ENCODE data around the gene GPN1.
"Not testable (repeated sequence)": the region's sequence is repeated elsewhere in the genome, so short reads cannot be mapped to it uniquely, and the experiment has no call there.

GPN1 gene

GRCh38 chr2:27628767-27629709, at the start of gene GPN1, which contains the start of gene CCDC121:
Gene GPN1 (plus strand): TSS chr2:27629050. CDS start chr2:27629059, 9 bp downstream.
Gene CCDC121 (minus strand): TSS chr2:27629012. CDS start chr2:27627799, 1,213 bp downstream.
- peak; percentile 94 for DNase-seq (ENCODE audit: low spot score)

- DNase-seq (ENCODE audit: low spot score): no peak
Measured at GRCh38 chr2:27581417-27582128, 47.3 kb upstream of the GPN1 start.

GRCh38 chr2:27582129-27582694, 46.6 kb upstream of the GPN1 start:
- DNase-seq (ENCODE audit: low spot score): no peak

GRCh38 chr2:27582695-27583389, 46.0 kb upstream of the GPN1 start, which contains the start of gene ZNF512:
Gene ZNF512 (plus strand): TSS chr2:27583042. CDS start chr2:27583113, 71 bp downstream.
- DNase-seq (ENCODE audit: low spot score): peak; percentile 92

- no peak for DNase-seq (ENCODE audit: low spot score)
Measured at GRCh38 chr2:27583390-27583915, 45.4 kb upstream of the GPN1 start.

- DNase-seq (ENCODE audit: low spot score): no peak
Measured at GRCh38 chr2:27584597-27584996, 44.3 kb upstream of the GPN1 start.

- DNase-seq (ENCODE audit: low spot score): no peak
Measured at GRCh38 chr2:27587025-27587424, 41.8 kb upstream of the GPN1 start.

GRCh38 chr2:27588308-27588707, 40.5 kb upstream of the GPN1 start:
- no peak for DNase-seq (ENCODE audit: low spot score)

- no peak for DNase-seq (ENCODE audit: low spot score)
Measured at GRCh38 chr2:27591745-27592144, 37.1 kb upstream of the GPN1 start.

- DNase-seq (ENCODE audit: low spot score): no peak
Measured at GRCh38 chr2:27593240-27593639, 35.6 kb upstream of the GPN1 start.

- not testable (repeated sequence) for DNase-seq (ENCODE audit: low spot score)
Measured at GRCh38 chr2:27594020-27594703, 34.7 kb upstream of the GPN1 start.

GRCh38 chr2:27595412-27595811, 33.4 kb upstream of the GPN1 start:
- not testable (repeated sequence) for DNase-seq (ENCODE audit: low spot score)

GRCh38 chr2:27596627-27597026, 32.2 kb upstream of the GPN1 start:
- DNase-seq (ENCODE audit: low spot score): no peak

- no peak for DNase-seq (ENCODE audit: low spot score)
Measured at GRCh38 chr2:27606611-27607010, 22.2 kb upstream of the GPN1 start.

GRCh38 chr2:27613985-27614384, 14.9 kb upstream of the GPN1 start:
- DNase-seq (ENCODE audit: low spot score): no peak

GRCh38 chr2:27615316-27615715, 13.5 kb upstream of the GPN1 start:
- no peak for DNase-seq (ENCODE audit: low spot score)

GRCh38 chr2:27621524-27621923, 7.3 kb upstream of the GPN1 start:
- DNase-seq (ENCODE audit: low spot score): no peak

- peak; percentile 17 for DNase-seq (ENCODE audit: low spot score)
Measured at GRCh38 chr2:27622921-27623384, 5.9 kb upstream of the GPN1 start.

GRCh38 chr2:27624943-27625342, 3.9 kb upstream of the GPN1 start:
- DNase-seq (ENCODE audit: low spot score): no peak

- DNase-seq (ENCODE audit: low spot score): not testable (repeated sequence)
Measured at GRCh38 chr2:27626323-27626722, 2.5 kb upstream of the GPN1 start.

- DNase-seq (ENCODE audit: low spot score): not testable (repeated sequence)
Measured at GRCh38 chr2:27626921-27627320, 1.9 kb upstream of the GPN1 start.

Measured in LoVo (cell line).